ENCODE results near the gene ZFYVE16. TPM values are rescaled to one million over a fixed set of nuclear protein-coding genes. Genes with fewer than 3 reads are reported as not detected.

Gene ZFYVE16
- total and polyA plus RNA-seq, 2 of the 4 experiments (the other 2 are of a cell fraction) = 5.3 to 11.1 TPM

DNA sequence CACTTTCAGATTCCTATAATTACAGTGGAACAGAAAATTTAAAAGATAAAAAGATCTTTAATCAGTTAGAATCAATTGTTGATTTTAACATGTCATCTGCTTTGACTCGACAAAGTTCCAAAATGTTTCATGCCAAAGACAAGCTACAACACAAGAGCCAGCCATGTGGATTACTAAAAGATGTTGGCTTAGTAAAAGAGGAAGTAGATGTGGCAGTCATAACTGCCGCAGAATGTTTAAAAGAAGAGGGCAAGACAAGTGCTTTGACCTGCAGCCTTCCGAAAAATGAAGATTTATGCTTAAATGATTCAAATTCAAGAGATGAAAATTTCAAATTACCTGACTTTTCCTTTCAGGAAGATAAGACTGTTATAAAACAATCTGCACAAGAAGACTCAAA, 29.5 kb downstream of the ZFYVE16 start:
- Histone ChIP-seq H4K20me1 (ENCODE audit: insufficient read depth, low read length) (no peaks in the 10 kb centered on the region), H3K4ac (ENCODE audit: low read depth, low read length) (no peak overlapping the region), H2AK5ac (ENCODE audit: low read depth, low read length) (no peak overlapping the region), H4K5ac (ENCODE audit: low read depth, low read length) (no peak overlapping the region), H3K4me2 (ENCODE audit: low read depth, low read length) (no peak overlapping the region), H3K4me3 (ENCODE audit: insufficient read depth, low read depth, low read length) (no peak overlapping the region), H2BK5ac (ENCODE audit: low read depth, low read length, poor library complexity, severe bottlenecking) (no peak overlapping the region), H3K56ac (ENCODE audit: extremely low read depth, insufficient read depth, low read length) (no peak overlapping the region), H2AK9ac (replicated peaks; ENCODE audit: low read depth, low read length, poor library complexity) (no peak overlapping the region), H3K18ac (ENCODE audit: low read depth, low read length) (no peak overlapping the region), H3K36me3 (ENCODE audit: control insufficient read depth, insufficient read depth, low read length) (peaks cover 9% of the 10 kb centered on the region), H2BK120ac (ENCODE audit: low read depth, low read length) (no peak overlapping the region), H3K4me1 (ENCODE audit: control insufficient read depth, insufficient read depth, low read length) (no peaks in the 10 kb centered on the region), H4K91ac (ENCODE audit: insufficient read depth, low read depth, low read length) (no peak overlapping the region), H2AFZ (replicated peaks; ENCODE audit: low read length, poor library complexity) (no peak overlapping the region), H3K27me3 (ENCODE audit: control insufficient read depth, insufficient read depth, low read length) (no peaks in the 10 kb centered on the region), H3K9ac (ENCODE audit: low read depth, low read length) (no peak overlapping the region), H3K9me1 (ENCODE audit: insufficient read depth, low read length) (no peaks in the 10 kb centered on the region), H3K23ac (ENCODE audit: low read depth, low read length) (no peak overlapping the region), H4K8ac (ENCODE audit: low read depth in 2 of 2, low read length in 2 of 2) (no peak overlapping the region), H3K14ac (replicated peaks; ENCODE audit: low read depth, low read length) (no peak overlapping the region), H3K79me1 (ENCODE audit: low read depth in 1 of 2, low read length in 2 of 2) (peaks cover 5 to 11% of the 10 kb centered on the region in 2 experiments; a peak in 3 of 4 replicates), H3K9me3 (ENCODE audit: control insufficient read depth, insufficient read depth, low read length) (no peaks in the 10 kb centered on the region), H2BK15ac (ENCODE audit: low read depth, low read length) (no peak overlapping the region), H2BK20ac (ENCODE audit: low read depth, low read length) (no peak overlapping the region), H3K27ac (ENCODE audit: insufficient read depth, low read length) (no peak overlapping the region)
- DNase-seq = no peak
- TF ChIP-seq CEBPB (IDR thresholded peaks at IDR 0.05; ENCODE audit: low read depth, low read length) = no peak
- no peak for TF ChIP-seq RAD21 (IDR thresholded peaks at IDR 0.05; ENCODE audit: low read length)
- TF ChIP-seq MXI1 (IDR thresholded peaks at IDR 0.05; ENCODE audit: borderline replicate concordance, low read depth, low read length) = no peak
- TF ChIP-seq, protein P1, sequence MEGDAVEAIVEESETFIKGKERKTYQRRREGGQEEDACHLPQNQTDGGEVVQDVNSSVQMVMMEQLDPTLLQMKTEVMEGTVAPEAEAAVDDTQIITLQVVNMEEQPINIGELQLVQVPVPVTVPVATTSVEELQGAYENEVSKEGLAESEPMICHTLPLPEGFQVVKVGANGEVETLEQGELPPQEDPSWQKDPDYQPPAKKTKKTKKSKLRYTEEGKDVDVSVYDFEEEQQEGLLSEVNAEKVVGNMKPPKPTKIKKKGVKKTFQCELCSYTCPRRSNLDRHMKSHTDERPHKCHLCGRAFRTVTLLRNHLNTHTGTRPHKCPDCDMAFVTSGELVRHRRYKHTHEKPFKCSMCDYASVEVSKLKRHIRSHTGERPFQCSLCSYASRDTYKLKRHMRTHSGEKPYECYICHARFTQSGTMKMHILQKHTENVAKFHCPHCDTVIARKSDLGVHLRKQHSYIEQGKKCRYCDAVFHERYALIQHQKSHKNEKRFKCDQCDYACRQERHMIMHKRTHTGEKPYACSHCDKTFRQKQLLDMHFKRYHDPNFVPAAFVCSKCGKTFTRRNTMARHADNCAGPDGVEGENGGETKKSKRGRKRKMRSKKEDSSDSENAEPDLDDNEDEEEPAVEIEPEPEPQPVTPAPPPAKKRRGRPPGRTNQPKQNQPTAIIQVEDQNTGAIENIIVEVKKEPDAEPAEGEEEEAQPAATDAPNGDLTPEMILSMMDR (conservative IDR thresholded peaks at IDR 0.05; ENCODE audit: low read depth, low read length) = no peak
- POLR2A ChIA-PET (ENCODE audit: unreplicated experiment) = no interaction called here
- dilution Hi-C loops (cut with HindIII; ENCODE audit: low sequenced_read_pairs, unreplicated experiment) (no loop called here), in situ Hi-C loops (cut with MboI; ENCODE audit: low sequenced_read_pairs) (no loop called here), intact Hi-C loops (cut with micrococcal nuclease) (no loop called here)
- CTCF ChIA-PET = no interaction called here
- no TSS peak for BruUV-seq (replicated peaks)
- ATAC-seq (ENCODE audit: low read depth) = no peak
- no CpG with 5 or more reads among the region's 3 CpGs for WGBS, 2 experiments (ENCODE audit: extremely low coverage in 2 of 2, insufficient read length in 1 of 2)
